Stimulated activated CD4-positive, alpha-beta T cell treated with anti-CD3 and anti-CD28 coated beads, Interleukin-2, amount 100 ng/mL, for 4 hours (primary cell): Measurements from ENCODE around the gene RHOBTB1.
"Not testable (repeated sequence)": the region's sequence is repeated elsewhere in the genome, so short reads cannot be mapped to it uniquely, and the experiment has no call there.

Source experiments
- DNase-seq: peaks from one replicate; pipeline ENCODE4 v3.0.0-alpha.2; 2020; ENCODE audit warnings: low read depth

RHOBTB1 gene

GRCh38 chr10:60906825-60907224, 37.2 kb downstream of the RHOBTB1 start:
- DNase-seq: not testable (repeated sequence)

GRCh38 chr10:60906411-60906810, 37.6 kb downstream of the RHOBTB1 start:
- DNase-seq: no peak

- no peak for DNase-seq
Measured at GRCh38 chr10:60905580-60905979, 38.4 kb downstream of the RHOBTB1 start.

- DNase-seq: no peak
Measured at GRCh38 chr10:60903096-60903495, 40.9 kb downstream of the RHOBTB1 start.

- DNase-seq: no peak
Measured at GRCh38 chr10:60901561-60902235, 42.3 kb downstream of the RHOBTB1 start.

GRCh38 chr10:60899266-60899665, 44.7 kb downstream of the RHOBTB1 start:
- DNase-seq: no peak

GRCh38 chr10:60898321-60898720, 45.7 kb downstream of the RHOBTB1 start:
- DNase-seq: no peak

GRCh38 chr10:60896810-60897209, 47.2 kb downstream of the RHOBTB1 start:
- no peak for DNase-seq

GRCh38 chr10:60896033-60896432, 48.0 kb downstream of the RHOBTB1 start:
- DNase-seq: no peak

- no peak for DNase-seq
Measured at GRCh38 chr10:60894786-60895185, 49.2 kb downstream of the RHOBTB1 start.

- no peak for DNase-seq
Measured at GRCh38 chr10:60893231-60893630, 50.8 kb downstream of the RHOBTB1 start.

GRCh38 chr10:60892571-60892970, 51.4 kb downstream of the RHOBTB1 start:
- DNase-seq: no peak

- DNase-seq: no peak
Measured at GRCh38 chr10:60890811-60891210, 53.2 kb downstream of the RHOBTB1 start.

GRCh38 chr10:60883187-60883586, 60.8 kb downstream of the RHOBTB1 start:
- DNase-seq: no peak

- DNase-seq: no peak
Measured at GRCh38 chr10:60878224-60878623, 65.8 kb downstream of the RHOBTB1 start.

- DNase-seq: no peak
Measured at GRCh38 chr10:60877777-60878120, 66.2 kb downstream of the RHOBTB1 start.

GRCh38 chr10:60877061-60877776, 66.8 kb downstream of the RHOBTB1 start:
- no peak for DNase-seq

GRCh38 chr10:60873758-60874157, 70.2 kb downstream of the RHOBTB1 start:
- no peak for DNase-seq

- no peak for DNase-seq
Measured at GRCh38 chr10:60872451-60872850, 71.5 kb downstream of the RHOBTB1 start.

GRCh38 chr10:60871215-60871614, 72.8 kb downstream of the RHOBTB1 start:
- DNase-seq: no peak

- no peak for DNase-seq
Measured at GRCh38 chr10:60870803-60871202, 73.2 kb downstream of the RHOBTB1 start.

- DNase-seq: no peak
Measured at GRCh38 chr10:60870416-60870728, 73.6 kb downstream of the RHOBTB1 start.

- no peak for DNase-seq
Measured at GRCh38 chr10:60869652-60870415, 74.2 kb downstream of the RHOBTB1 start.
